Measurements from ENCODE around the gene PMIS2. TPM values are rescaled to one million over a fixed set of nuclear protein-coding genes. Genes with fewer than 3 reads are reported as not detected.
"Not testable (repeated sequence)": the region's sequence is repeated elsewhere in the genome, so short reads cannot be mapped to it uniquely, and the experiment has no call there.

Gene PMIS2
- total RNA-seq, 1 donor = not detected

DNA sequence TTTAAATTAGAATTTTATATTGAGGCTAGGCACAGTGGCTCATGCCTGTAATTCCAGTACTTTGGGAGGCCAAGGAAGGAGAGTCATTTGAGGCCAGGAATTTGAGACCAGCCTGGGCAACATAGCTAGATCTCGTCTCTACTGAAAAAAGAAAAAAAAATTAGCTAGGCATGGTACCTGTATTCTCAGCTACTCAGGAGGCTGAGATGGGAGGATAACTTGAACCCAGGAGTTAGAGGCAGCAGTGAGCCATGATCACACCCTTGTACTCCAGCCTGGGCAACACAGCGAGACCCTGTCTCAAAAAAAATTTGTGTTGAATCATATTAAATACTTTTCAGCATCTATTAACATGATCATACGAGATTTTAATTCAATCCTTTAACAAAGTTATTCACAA is 4.9 kb downstream of the PMIS2 start:
- DNase-seq (ENCODE audit: low read depth) = no peak
- no peak overlapping the region for H3K4me3 ChIP-seq (ENCODE audit: low read depth, low read length)
- TF ChIP-seq, protein P1, sequence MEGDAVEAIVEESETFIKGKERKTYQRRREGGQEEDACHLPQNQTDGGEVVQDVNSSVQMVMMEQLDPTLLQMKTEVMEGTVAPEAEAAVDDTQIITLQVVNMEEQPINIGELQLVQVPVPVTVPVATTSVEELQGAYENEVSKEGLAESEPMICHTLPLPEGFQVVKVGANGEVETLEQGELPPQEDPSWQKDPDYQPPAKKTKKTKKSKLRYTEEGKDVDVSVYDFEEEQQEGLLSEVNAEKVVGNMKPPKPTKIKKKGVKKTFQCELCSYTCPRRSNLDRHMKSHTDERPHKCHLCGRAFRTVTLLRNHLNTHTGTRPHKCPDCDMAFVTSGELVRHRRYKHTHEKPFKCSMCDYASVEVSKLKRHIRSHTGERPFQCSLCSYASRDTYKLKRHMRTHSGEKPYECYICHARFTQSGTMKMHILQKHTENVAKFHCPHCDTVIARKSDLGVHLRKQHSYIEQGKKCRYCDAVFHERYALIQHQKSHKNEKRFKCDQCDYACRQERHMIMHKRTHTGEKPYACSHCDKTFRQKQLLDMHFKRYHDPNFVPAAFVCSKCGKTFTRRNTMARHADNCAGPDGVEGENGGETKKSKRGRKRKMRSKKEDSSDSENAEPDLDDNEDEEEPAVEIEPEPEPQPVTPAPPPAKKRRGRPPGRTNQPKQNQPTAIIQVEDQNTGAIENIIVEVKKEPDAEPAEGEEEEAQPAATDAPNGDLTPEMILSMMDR (IDR thresholded peaks at IDR 0.05; ENCODE audit: insufficient read depth, low read depth, low read length) = no peak

DNA sequence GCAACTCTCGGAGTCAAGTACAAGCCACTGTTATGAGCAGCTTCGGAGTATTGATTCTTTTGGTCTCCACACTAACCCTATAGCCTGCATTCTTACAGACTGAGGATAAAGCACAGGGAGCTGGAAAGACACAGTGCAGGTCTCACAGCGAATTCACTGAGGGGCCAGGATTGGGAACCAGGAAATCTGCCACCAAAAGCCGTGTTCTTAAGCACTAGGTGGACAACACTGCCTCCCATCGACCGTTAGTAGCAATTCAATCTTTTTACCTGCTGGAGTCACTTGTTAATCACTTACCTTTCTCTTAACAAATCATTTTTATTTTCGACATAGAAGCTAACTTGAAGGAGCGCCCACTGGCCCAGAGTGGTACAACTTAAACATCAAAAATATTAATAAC is 6.3 kb downstream of the PMIS2 start:
- DNase-seq (ENCODE audit: low read depth) = peak; percentile 42
- TF ChIP-seq, protein P1 (IDR thresholded peaks at IDR 0.05; ENCODE audit: insufficient read depth, low read depth, low read length) = peak; percentile 56
- no peak overlapping the region for H3K4me3 ChIP-seq (ENCODE audit: low read depth, low read length)

DNA sequence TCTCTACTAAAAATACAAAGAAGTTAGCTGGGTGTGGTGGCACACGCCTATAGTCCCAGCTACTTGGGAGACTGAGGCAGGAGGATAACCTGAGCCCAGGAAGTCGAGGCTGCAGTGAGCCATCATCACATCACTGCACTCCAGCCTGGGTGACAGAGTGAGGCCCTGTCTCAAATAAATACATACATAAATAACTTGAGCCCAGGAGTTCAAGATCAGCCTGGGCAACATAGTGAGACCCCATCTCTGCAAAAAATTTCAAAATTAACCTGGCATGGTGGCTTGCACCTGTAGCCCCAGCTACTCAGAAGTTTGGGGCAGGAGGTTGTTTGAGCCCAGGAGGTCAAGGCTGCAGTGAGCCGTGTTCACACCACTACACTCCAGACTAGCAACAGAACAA is 9.1 kb downstream of the PMIS2 start:
- not testable (repeated sequence) for H3K4me3 ChIP-seq (ENCODE audit: low read depth, low read length); DNase-seq (ENCODE audit: low read depth)

DNA sequence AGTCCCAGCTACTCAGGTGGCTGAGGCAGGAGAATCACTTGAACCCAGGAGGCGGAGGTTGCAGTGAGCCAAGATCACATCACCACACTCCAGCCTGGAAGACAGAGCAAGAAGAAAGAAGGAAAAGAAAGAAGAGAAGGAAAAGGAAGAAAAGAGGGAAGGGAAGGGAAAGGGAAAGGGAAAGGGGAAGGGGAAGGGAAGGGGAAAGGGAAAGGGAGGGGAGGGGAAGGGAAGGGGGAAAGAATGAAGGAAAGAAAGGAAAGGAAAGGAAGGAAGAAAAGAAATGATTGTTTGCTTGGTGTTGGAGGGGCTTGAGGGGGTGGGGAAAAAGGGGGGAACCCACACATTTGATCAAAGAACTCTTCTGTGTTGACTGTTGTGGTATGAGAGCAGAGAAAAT is 10.0 kb downstream of the PMIS2 start:
- H3K4me3 ChIP-seq (ENCODE audit: low read depth, low read length) = no peak overlapping the region
- DNase-seq (ENCODE audit: low read depth) = no peak
- TF ChIP-seq, protein P1 (IDR thresholded peaks at IDR 0.05; ENCODE audit: insufficient read depth, low read depth, low read length) = no peak

DNA sequence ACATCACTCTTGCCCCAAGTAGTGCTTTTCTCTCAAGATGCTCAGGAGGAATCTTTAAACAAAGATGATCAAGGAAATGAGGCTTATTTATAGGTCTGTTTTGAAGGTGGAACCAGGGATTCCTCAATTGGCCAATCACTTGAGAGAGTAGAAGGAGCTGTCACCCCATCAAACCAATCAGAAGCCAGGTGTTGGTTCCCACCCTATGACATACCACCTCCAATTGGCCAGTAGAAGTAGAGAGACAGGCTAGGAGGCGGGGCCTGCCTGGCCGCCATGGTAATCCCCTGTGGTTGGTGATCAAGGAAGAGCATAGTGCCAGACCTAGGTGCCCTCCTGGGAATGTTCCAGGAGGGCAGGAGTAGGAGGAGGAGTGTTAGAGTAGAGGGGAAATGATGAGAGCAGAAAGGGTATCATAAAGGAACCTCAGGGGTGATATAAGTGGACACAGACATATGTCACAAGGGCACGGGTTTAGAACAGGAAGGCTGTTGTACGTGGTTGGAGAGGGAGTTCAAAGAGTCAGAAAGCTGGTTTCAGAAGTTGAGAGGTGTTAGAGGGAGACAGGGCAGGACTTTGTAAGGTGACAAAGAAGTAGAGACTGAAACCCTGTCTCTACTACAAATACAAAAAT is 10.5 kb downstream of the PMIS2 start:
- peak; percentile 7 for DNase-seq (ENCODE audit: low read depth)
- TF ChIP-seq, protein P1 (IDR thresholded peaks at IDR 0.05; ENCODE audit: insufficient read depth, low read depth, low read length) = no peak
- H3K4me3 ChIP-seq (ENCODE audit: low read depth, low read length) = no peak overlapping the region

DNA sequence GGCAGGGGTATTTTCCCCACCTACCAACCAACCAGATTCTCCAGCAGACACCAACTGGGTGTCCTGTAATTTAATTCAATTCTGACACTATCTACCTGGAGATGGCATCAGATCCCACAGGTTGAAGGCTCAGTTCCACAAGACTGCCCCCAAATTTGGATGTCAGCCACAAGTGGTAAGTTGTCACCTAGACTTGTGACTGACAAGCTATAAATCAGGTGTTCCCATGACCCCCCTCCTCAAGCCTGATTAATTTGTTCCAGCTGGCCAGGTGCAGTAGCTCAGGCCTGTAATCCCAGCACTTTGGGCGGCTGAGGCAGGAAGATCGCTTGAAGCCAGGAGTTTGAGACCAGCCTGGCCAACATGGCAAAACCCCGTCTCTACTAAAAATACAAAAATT is 16.0 kb downstream of the PMIS2 start:
- TF ChIP-seq, protein P1 (IDR thresholded peaks at IDR 0.05; ENCODE audit: insufficient read depth, low read depth, low read length) = no peak
- H3K4me3 ChIP-seq (ENCODE audit: low read depth, low read length) = no peak overlapping the region
- DNase-seq (ENCODE audit: low read depth) = no peak

DNA sequence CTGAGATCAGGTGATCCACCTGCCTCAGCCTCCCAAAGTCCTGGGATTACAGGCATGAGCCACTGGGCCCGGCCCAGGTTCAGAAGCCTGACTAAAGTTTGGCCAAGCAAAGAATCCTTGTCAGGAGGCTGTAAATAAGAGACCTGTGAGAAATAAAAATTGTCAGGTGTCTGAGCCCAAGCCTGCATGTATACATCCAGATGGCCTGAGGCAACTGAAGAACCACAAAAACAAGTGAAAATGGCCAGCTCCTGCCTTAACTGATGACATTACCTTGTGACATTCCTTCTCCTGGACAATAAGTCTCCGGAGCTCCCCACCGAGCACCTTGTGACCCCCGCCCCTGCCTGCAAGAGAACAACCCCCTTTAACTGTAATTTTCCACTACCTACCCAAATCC is 18.5 kb downstream of the PMIS2 start:
- not testable (repeated sequence) for DNase-seq (ENCODE audit: low read depth); H3K4me3 ChIP-seq (ENCODE audit: low read depth, low read length)

DNA sequence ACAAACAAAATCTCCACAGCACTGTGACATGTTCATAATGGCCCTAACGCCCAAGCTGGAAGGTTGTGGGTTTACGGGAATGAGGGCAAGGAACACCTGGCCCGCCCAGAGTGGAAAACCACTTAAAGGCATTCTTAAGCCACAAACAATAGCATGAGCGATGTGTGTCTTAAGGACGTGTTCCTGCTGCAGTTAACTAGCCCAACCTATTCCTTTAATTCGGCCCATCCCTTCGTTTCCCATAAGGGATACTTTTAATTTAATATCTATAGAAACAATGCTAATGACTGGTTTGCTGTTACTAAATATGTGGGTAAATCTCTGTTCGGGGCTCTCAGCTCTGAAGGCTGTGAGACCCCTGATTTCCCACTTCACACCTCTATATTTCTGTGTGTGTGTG is 21.2 kb downstream of the PMIS2 start:
- not testable (repeated sequence) for DNase-seq (ENCODE audit: low read depth)

More for the DNA sequence above, 21.2 kb downstream of the PMIS2 start:
- not testable (repeated sequence) for H3K4me3 ChIP-seq (ENCODE audit: low read depth, low read length)

Measured in fibroblast of villous mesenchyme (primary cell).